Activated gamma-delta T cell (primary cell): ENCODE measurements around the gene AFAP1.

Experiments
- DNase-seq: peaks from one replicate; lab custom pipeline; 2025; lab: John Stamatoyannopoulos, UW

AFAP1 gene

DNA sequence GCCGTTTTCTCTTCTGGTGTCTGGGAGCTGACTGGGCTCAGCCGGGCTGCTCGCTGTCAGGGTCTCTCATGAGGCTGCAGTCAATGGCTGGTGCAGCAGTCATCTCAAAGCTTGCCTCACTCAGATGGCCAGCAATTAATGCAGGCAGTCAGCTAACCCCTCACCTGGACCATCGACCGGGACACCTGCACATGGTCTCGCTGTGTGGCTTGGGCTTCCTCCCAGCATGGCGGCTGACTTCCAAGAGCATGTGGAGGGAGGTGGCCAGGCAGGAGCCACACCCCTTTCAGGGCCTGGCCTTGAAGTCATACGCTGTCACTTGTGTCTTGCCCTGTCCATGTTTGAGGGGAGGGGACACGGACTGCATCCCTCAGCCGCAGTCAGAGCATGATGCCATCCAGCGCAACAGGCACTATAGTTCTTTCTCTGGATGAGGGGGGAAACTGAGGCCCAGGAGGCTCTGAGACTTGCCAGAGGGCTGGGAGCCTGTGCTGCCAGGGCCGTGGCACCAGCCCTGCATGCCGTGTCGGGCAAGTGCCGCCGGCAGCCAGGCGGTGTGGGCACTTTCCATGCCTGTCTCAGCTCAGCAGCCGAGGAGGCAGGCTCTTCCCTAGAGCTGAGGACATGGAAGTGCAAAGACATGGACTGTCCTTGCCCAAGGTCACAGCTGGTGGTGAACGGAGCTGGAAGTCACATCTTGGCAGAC is 201.8 kb downstream of the AFAP1 start:
- no peak for DNase-seq

- no peak for DNase-seq
Measured at GRCh38 chr4:7737268-7737645, 202.4 kb downstream of the AFAP1 start.

- DNase-seq: no peak
Measured at GRCh38 chr4:7736436-7737267, 203.0 kb downstream of the AFAP1 start.

GRCh38 chr4:7735961-7736360 is 203.7 kb downstream of the AFAP1 start:
- no peak for DNase-seq

GRCh38 chr4:7735395-7735794 is 204.3 kb downstream of the AFAP1 start:
- DNase-seq: no peak

DNA sequence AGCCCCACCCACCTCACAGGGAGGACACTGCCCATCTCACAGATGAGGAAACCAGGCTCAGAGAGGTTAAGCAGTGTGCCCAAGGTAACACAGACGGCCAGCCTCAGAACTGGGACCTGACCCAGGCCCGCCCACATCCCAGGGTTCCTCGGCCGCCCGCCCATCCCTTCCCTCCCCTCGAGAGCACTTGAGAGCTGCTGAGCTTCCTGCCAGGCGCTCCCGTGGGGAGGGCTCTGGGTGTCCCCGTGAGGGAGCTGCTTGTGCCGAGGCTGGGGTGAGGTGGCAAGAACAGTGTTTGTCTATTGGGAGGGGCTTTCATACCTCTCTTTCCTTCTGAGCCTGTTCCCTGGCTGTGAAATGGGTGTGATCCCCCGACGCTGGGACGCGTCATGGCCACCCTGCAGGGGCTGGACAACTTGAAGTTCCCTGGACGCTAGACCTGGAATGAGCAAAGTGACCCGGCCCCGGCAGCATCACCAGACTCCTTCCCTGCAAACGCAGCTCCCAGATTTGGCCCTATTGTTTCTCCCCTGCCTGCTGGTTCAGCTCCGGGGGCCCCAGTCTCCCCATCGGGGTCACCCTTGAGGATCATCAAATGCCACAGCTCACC is 204.9 kb downstream of the AFAP1 start:
- DNase-seq: no peak

DNA sequence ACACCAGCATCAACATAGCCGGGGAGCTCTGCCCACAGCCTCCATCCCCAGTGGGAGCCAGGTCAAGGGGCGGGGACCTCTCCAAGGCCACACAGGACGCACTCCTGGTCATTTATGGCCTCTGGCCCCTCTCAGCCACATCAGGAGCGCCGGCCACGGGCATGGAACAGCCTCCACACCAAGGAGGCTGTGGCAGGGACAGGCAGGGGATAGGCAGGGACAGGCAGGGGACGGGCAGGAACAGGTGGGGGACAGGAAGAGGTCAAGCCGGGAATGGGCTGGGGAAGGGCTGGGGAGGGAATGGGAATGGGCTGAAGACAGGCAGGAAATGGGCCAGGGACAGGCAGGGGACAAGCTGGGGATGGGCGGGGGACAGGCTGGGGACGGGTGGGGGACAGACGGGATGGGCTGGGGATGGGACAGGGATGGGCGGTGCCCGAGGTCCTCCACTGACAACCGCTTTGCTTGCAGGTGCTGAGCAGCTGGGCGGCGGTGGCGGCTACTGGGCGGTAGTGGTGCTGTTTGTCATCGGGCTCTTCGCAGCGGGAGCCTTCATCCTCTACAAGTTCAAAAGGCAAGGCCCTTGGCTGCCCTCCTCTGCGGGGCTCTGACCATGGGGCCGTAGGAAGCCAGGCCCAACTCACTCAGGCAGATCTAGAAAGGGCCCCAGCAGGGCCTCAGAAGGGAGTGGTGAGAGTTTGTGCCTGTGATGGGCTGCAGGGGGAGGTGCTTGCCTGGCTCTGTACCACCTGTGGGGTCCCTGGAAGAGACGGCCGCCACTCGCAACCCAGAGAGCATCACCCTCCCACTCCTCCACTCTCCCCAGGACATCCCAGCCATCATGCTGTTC is 205.6 kb downstream of the AFAP1 start:
- DNase-seq: no peak

DNA sequence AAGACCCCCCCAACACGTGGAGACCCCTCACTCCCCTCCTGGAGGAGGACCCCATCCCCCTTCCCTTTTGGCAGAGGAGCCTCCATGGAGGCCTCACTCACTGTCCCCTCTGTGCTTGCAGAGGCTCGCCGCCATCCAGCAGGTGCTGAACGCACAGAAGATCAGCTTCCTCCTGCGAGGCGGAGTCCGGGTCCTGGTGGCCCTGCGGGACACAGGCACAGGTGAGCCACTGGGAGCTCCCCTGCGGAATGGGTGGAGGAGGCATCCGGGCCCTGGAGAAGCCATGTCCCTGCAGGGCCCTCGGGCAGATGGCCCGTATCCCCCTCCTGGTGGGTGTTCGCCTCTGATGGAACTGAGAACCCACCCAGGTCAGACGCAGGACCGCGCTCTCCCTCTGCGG is 206.5 kb downstream of the AFAP1 start:
- DNase-seq: no peak

DNA sequence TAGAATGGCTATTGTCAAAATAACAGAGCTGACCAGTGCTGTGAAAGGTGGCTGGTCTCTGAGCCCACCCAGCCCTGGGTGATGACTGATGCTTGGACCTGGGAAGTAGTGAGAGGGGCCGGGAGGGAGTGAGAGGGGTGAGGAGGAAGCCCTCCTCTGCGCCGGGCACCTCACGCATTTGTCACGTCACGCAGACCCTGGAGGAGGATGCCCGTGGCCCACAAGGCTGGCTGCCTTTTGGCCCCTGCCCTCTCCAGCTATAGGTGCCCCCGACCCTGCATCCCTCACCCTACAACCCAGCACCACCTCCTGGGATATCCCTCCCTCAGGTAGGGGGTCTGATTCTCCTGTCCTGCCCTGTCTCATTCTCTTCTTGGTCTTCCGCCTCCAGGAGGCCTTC is 207.4 kb downstream of the AFAP1 start:
- DNase-seq: no peak

DNA sequence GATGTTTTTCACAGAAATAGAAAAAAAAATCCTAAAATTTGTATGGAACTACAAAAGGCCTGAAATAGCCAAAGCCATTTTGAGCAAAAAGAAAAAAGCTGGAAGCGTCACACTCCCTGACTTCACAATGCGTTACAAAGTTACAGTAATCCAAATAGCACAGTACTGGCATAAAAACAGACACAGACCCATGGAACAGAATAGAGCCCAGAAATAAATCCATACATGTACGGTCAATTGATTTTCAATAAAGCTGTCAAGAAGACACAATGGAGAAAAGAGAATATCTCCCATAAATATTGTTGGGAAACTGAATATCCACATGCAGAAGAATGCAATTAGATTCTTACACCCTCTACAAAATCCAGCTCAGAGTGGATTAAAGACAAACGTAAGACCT is 208.2 kb downstream of the AFAP1 start:
- DNase-seq: no peak

GRCh38 chr4:7727749-7728148 is 211.9 kb downstream of the AFAP1 start:
- DNase-seq: no peak

DNA sequence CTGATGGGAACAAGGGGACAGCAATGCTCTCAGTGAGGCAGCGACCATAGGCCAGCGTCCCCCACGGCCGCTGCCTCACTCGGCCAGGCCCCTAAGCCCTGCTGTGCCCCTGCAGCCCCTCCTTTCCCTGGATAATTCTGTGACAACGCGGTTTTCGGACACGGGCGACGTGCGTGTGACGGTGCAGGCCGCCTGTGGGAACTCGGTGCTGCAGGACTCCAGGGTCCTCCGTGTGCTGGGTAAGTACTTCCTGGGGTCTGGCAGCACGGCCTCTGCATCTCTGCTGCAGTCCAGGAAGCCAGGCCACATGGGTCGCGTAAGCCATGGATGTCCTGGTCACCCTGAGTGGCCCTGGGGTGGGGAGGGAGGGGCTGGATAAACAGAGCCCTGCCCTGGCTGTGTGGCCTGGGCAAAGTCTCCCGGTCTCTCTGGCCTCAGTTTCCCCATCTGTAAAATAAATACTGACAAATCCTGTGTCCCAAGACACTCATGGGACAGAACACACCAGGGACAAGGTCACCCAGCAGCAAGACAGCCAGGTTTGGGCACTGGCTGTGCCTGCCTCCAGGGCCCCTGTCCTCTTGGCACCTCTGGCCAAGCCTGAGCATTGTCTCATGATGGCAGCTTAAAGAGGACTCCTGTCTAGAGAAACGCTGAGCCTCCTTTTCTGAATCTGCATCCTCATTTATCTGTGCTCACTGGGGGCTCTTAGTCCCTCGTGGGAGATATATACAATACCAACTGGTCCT is 212.8 kb downstream of the AFAP1 start:
- no peak for DNase-seq

DNA sequence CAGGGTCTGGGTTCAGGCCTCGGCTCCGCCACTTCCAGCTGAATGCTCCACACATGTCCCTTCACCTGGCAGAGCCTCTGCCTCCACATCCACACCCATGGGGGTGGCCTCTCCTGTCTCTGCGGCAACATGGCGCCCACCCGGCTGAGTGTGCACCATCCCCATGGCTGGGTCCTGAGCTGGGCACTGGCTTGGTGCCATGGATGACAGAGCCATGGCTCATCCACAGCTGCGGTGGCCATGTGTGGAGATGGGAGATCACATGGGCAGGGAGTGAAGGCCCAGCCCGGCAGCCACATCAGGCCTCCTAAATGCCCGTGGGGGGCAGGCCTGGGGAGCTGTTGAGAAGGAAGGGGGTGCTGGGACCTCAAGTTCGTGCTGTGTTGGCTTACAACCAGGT is 213.7 kb downstream of the AFAP1 start:
- no peak for DNase-seq

DNA sequence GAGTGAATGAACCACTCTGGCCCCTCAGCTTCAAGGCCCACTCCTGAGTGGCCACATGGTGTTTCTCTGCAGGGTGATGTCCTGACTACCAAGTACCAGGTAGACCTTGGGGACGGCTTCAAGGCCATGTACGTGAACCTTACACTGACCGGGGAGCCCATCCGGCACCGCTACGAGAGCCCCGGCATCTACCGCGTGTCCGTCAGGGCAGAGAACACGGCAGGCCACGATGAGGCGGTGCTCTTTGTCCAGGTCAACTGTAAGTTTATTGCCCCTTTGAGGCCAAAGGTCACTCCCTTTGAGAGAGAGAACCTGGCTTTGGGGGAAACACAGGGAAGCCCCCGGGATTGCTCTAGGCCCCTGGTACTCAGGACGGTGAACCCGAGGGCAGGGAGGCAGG is 216.0 kb downstream of the AFAP1 start:
- DNase-seq: no peak

DNA sequence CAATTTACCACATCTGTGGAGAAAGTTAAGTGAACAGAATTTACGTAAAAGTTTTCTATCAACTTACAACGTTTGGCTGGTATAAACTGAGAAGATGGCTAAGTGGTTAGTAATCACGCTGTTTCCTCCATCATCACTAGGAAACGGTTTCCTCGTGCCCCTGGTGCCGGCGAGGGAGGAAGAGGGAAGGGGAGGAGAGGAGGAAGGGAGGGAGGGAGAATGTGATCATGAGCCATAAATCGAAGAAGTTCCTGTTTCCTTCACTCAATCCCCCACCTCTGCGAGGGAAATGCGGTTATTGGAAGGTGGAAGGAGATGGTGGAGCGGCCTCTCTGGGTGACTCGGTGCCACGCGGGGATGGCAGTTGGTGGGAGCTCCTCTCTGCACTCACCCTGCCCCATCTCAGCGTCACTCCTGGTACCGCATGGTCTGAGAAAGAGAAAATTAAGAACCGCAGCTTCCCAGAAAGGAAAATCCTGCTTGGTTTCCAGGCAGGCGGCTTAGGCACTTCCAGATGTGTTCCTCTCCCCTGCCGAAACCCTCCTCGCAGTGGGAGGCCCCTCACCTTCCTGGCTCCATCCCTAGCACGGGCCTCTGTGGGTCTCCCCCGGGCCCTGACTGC is 216.8 kb downstream of the AFAP1 start:
- no peak for DNase-seq

DNA sequence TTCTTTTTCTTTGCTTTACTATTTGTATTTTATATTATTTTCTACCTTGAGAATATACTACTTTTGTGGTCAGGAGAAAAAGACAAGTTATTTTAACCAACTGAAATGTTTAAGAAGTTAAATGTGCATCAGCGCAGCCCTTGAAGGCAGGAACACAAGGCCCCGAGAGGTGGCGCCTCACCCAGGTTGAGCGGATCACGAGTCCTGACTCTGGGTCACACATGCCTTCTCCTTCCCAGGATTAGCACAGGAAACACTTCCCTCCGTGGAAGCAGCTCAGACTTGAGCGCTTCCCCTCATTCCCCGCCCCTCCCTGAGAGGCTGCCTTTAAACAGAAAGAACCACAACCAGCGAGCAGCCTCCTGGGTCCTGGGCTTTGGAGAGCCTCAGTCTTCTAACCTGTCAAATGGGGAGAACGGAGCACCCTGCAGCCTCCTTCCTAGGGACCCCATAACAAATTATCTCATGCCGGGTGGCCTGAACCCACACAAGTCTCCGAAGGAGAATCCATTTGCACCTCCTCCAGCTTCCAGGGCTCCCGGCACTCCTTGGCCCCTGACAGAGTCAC is 217.6 kb downstream of the AFAP1 start:
- DNase-seq: no peak

DNA sequence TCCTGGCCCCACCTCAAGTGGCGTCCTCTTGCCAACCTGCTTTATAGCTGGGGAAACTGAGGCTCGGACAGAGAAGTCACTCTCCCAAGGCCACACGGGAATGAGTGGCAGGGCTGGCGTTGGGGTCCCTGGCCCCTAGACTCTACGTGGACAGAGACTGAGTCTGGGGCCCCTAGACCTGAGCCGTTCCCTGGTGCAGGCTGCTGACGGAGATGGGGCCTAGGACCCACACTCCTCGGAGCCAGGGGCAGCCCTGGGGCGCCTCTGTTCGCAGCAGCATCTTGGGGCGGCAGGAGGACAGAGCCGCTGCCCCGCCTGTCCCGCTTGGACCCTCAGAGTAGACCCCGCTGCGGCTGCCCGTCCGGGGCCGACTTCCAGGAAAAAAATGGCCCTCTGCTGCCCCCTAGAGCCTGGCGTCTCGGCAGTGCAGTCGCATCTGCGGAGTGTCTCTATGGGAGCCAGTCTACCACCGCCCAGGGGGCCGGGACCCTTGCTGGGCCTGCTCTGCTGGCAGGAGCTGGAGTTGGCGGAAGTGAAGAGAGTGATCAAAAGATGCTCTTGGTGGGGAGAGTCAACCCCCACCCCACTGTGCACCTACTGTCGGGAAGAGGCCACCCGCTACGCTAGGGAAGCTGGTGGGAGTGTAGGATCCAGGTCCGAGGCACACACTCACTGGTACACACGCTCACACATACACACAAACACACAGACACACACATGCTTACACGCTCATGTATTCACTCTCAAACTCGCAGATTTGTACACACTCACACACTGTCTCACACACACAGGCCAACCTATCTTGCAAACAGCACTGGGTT is 220.1 kb downstream of the AFAP1 start:
- DNase-seq: peak; percentile 16

GRCh38 chr4:7717946-7718490 is 221.6 kb downstream of the AFAP1 start:
- no peak for DNase-seq

DNA sequence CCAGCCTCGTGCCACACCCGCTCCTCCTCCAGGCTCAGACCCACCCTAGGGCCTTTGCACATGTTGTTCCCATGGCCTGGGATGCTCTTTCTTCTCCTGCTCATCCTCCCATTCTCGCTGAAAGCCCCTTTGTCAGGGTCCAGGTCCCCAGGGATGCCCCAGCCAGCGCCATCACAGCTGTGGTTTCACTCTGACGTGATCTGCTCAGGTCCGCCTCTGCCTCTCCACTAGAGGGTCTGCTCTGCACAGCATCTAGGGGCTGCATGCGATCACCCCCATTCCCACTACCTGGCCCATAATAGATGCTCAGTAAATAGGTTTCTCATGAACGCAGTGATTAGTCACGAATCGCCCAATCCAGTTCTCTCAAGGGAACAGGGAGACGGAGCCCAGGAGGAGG is 222.5 kb downstream of the AFAP1 start:
- no peak for DNase-seq
